Measurements from ENCODE around the gene GMEB2.
"Not testable (repeated sequence)": the region's sequence is repeated elsewhere in the genome, so short reads cannot be mapped to it uniquely, and the experiment has no call there.

GMEB2 gene

DNA sequence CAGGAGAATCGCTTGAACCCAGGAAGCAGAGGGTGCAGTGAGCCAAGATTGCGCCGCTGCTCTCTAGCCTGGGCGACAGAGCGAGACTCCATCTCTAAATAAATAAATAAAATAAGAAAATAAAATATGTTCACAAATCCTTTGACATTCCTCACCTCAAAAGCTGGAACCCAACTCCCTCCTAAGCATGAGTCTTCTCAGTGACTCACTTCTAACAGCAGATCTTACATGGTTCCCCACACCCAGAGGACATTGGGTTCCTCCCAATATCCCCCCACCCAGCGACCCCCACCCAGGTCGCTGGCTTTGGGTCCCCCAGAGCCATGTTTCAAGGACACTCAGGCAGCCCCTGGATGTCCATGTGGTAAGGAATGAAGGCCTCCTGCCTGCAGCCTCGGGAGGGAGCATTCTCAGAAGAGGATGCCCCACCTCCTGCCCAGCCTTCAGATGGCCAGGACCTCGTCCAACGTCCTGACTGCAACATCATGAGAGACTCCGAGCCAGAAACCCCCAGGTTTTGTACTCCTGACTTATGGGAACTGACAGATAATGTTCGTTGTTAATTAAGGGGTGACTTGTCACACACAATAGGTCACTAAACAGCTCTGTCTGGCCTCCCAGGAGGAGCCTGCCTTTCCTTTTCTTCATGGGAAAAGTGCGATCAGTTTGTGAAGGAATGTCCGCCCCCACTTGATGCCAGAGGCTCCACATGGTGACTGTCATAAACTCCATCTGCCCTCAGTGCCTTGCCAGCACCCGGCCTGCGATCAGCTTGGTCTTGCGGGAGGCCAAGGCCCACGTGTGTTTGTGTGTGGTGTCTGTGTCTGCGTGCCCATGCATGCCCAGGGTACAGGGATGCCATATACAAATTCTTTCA is 10.1 kb upstream of the GMEB2 start:
- no peak for DNase-seq (ENCODE audit: low spot score)

GRCh38 chr20:63635431-63636141 is 8.7 kb upstream of the GMEB2 start:
- no peak for DNase-seq (ENCODE audit: low spot score)

- DNase-seq (ENCODE audit: low spot score): no peak
These were observed 6.8 kb upstream of the GMEB2 start for GRCh38 chr20:63633732-63634131.

- DNase-seq (ENCODE audit: low spot score): not testable (repeated sequence)
These were observed 4.5 kb upstream of the GMEB2 start for GRCh38 chr20:63631426-63631825.

GRCh38 chr20:63630956-63631355 is 4.1 kb upstream of the GMEB2 start:
- not testable (repeated sequence) for DNase-seq (ENCODE audit: low spot score)

DNA sequence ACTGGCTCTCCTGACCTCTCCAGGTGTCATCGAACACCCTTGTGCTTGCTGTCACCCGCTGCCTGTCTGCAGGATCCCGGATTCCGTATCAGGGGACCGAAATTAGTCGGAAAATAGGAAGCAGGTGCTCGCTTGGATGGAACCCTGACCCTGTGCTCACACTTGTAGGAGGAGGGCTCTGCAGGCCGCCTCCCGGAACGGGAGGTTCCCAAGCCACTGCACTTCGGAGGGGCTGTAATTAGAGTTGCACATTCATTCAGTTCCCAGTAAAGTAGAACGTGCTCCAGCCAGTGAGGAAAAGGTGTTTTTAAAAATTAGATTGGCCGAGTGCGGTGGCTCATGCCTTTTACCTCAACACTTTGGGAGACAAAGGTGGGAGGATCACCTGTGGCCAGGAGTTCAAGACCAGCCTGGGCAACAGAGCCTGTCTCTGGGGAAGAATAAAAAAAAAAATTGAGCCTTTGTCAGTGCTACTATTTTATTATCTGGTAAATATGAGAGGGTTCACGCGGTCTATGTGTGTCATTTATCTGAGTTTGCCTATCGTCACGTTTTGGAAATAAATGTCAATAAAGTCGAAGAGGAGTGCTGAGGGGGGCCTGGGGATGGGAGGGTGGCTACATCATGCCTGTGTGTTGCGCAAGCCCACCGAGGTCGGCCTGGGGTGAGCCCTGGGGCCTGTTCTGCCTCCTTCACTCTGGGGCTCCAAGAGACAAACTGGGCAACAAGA is 1.5 kb upstream of the GMEB2 start:
- DNase-seq (ENCODE audit: low spot score): peak; percentile 74

DNA sequence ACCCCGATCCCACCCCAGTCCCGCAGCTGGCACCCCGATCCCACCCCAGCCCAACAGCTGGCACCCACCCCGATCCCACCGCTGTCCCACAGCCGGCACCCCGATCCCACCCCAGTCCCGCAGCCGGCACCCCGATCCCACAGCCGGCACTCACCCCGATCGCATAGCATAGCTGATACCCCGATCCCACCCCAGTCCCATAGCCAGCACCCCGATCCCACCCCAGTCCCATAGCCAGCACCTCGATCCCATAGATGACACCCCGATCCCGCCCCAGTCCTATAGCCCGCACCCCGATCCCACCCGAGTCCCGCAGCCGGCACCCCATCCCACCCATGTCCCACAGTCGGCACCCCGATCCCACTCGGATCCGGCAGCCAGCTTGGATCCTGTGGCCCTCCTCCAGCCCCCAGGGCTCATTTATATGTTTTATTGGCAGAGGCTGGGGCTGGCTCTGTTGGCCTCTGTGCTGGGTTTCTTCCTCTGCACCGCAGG is 897 bp upstream of the GMEB2 start:
- DNase-seq (ENCODE audit: low spot score): no peak

DNA sequence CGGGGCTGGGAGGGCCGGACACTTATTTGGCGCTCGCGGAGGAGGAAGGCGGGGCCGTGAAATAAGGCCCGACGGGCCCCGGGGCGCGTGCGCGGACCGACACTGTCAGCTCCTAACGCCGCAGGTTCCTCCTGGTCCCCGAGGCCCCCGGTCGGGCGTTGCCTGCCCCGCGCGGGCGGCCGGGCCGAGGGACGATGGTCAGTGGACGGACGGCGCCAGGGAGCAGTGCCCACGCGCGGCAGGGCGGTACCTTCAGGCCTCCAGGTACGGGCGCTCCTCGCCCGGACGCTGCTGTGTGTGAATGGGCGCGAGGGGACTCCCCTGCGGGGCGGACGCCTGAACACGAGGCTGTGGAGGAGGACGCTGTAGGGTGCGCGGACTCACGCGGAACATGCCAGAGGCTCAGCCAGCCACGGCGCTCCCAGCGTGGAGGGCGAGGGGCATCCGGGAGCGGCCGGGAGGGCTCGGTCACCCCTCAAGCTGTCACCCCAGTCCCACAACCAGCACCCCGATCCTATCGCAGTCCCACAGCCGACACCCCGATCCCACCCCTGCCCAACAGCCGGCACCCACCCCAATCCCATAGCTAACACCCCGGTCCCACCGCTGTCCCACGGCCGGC is 339 bp upstream of the GMEB2 start:
- DNase-seq (ENCODE audit: low spot score): peak; percentile 98

DNA sequence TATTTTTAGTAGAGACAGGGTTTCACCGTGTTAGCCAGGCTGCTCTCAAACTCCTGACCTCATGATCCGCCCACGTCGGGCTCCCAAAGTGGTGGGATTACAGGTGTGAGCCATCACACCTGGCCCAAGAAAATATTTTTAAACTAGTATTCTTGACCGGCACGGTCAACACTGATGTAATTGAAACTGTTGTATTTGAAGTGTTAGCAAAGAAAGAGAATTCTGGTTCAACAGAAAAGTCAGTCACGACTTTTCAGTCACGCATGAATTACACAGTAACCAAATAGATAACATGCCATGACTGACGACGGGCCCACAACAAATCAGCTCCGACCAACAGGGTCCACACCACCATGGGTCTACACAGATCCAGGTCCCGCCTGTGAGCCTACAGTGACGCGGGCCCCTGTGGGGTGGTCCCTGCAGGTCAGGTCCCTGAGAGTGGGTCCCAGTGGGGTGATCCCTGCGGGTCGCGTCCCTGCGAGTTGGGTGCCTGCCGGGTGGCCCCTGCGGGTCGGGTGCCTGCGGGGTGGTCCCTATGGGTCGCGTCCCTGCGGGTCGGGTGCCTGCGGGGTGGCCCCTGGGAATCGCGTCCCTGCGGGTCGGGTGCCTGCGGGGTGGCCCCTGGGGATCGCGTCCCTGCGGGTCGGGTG is 1.0 kb downstream of the GMEB2 start:
- peak; percentile 50 for DNase-seq (ENCODE audit: low spot score)

GRCh38 chr20:63624486-63624885 is 2.4 kb downstream of the GMEB2 start:
- DNase-seq (ENCODE audit: low spot score): no peak

GRCh38 chr20:63622732-63623131 is 4.2 kb downstream of the GMEB2 start:
- DNase-seq (ENCODE audit: low spot score): no peak

DNA sequence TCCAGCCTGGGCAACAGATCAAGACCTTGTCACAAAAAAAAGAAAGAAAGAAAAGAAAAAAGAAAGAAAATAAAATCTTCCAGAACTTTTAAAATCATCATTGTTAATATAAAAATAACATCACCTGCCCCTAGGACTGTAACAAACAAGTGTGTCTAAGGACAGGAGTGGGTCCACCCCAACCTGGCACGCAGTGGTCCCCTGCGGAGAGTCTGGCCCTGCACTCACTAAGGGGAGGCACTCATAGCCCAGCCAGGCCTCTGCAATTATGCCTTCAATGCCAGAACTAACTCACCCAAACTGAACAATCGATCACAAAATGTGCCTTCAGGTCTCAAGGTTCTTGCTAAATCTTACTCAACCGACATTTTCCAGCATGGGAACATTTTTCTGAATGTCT is 4.8 kb downstream of the GMEB2 start:
- no peak for DNase-seq (ENCODE audit: low spot score)

- DNase-seq (ENCODE audit: low spot score): no peak
These were observed 5.9 kb downstream of the GMEB2 start for GRCh38 chr20:63620991-63621390.

DNA sequence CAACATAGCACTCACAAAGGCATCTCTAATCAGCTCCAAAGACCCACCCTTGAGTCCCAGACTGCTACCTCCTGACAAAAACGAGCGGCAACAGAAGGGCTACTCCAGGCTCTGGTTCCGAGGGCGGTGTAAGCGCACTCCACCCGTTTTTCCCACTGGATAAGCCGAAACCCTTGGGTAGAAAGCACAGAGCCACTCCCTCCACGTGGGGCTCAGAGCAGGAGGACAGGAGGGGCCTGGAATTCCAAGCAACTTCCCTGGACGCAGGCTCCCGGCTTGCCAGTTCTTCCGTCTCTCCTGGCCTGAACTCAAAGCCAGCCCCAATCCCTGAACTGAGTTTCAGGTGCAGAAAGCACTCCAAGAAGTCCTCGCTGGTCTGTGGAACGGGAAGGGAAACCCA is 7.4 kb downstream of the GMEB2 start:
- DNase-seq (ENCODE audit: low spot score): no peak

DNA sequence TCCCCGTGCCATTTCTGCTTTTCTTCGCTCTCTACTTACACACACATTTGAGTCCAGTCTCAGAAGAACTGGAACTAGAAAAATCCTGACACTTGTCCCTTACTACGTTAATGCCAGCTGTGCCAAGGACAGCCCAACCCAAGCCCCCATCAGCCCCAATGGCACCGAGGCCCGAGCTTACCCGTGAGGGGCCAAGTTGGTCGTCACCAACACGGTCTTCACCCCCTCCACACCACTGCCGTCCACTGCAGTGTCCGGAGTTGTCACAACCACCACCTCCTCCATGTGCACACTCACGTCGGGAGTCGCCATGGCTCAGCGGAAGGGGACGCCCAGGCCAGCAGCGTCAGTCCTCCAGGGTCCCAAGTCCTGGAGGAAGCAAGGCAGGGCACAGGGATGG is 7.8 kb downstream of the GMEB2 start:
- no peak for DNase-seq (ENCODE audit: low spot score)

GRCh38 chr20:63618291-63618980 is 8.5 kb downstream of the GMEB2 start:
- no peak for DNase-seq (ENCODE audit: low spot score)

- DNase-seq (ENCODE audit: low spot score): no peak
These were observed 9.0 kb downstream of the GMEB2 start for GRCh38 chr20:63617876-63618265.

GRCh38 chr20:63617092-63617875 is 9.6 kb downstream of the GMEB2 start:
- DNase-seq (ENCODE audit: low spot score): no peak

DNA sequence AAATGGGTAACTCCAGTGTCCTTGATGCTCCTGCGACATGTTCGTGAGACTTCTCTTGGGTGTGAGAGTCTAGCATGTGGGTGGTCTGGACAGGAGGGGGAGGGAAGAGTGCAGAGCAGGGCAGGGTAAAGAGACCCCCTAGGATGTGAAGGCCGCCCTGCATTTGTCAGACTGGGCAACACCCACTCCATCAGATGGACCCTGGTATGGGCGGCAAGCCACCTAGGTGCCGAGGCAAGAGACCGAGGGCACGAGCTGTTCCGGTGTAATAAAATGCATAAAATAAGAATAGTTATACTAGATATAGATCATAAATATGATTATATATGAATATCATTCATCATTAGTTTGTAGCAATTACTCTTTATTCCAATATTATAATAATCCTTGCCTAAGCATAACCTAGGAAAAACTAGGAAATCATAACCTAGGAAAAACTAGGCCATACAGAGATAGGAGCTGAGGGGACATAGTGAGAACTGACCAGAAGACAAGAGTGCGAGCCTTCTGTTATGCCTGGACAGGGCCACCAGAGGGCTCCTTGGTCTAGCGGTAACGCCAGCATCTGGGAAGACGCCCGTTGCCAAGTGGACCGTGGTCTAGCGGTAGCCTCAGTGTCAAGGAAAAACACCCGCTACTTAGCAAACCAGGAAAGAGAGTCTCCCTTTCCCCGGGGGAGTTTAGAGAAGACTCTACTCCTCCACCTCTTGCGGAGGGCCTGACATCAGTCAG is 12.9 kb downstream of the GMEB2 start:
- not testable (repeated sequence) for DNase-seq (ENCODE audit: low spot score)

All from D341Med (cell line).